Left renal cortex interstitium (tissue), 4 donors: ENCODE results near the gene KIF6. TPM values are rescaled to one million over a fixed set of nuclear protein-coding genes. Genes with fewer than 3 reads are reported as not detected.

Experiments used
- DNase-seq, 4 donors: peaks; one replicate each; pipeline ENCODE4 v3.0.0-alpha.2; 2013; ENCODE audit warnings: low read depth in 4 of 4, low spot score in 2 of 4, missing footprints in 1 of 4
- polyA plus RNA-seq, 4 donors: library from polyadenylated mRNA; unstranded; fragments of 120-200 nt; gene quantifications; one replicate each; pipeline ENCODE4 v1.2.1, GENCODE V29; 2013; ENCODE audit not compliant: insufficient read length in 4 of 4

Gene KIF6
- polyA plus RNA-seq, 4 donors: 2.9 to 4.7 (median 4.0) TPM

- DNase-seq: no peak
These were observed 122.3 kb downstream of the KIF6 start for GRCh38 chr6:39602601-39603519.

- DNase-seq: no peak
These were observed 125.2 kb downstream of the KIF6 start for GRCh38 chr6:39599973-39600372.

- no peak for DNase-seq
These were observed 125.9 kb downstream of the KIF6 start for GRCh38 chr6:39599341-39599740.

GRCh38 chr6:39594285-39594684, 130.9 kb downstream of the KIF6 start:
- no peak for DNase-seq

- DNase-seq: no peak
These were observed 131.6 kb downstream of the KIF6 start for GRCh38 chr6:39593646-39594045.

- no peak for DNase-seq
These were observed 134.3 kb downstream of the KIF6 start for GRCh38 chr6:39590871-39591393.

GRCh38 chr6:39587080-39587479, 138.1 kb downstream of the KIF6 start:
- DNase-seq: no peak

GRCh38 chr6:39585641-39586040, 139.6 kb downstream of the KIF6 start:
- DNase-seq: no peak

- DNase-seq: no peak
These were observed 147.6 kb downstream of the KIF6 start for GRCh38 chr6:39577446-39578165.

GRCh38 chr6:39576556-39577303, 148.5 kb downstream of the KIF6 start:
- no peak for DNase-seq

GRCh38 chr6:39574991-39575390, 150.2 kb downstream of the KIF6 start:
- DNase-seq: no peak

- DNase-seq: no peak
These were observed 151.7 kb downstream of the KIF6 start for GRCh38 chr6:39573541-39573940.

GRCh38 chr6:39572661-39573340, 152.4 kb downstream of the KIF6 start:
- no peak for DNase-seq

- no peak for DNase-seq
These were observed 156.3 kb downstream of the KIF6 start for GRCh38 chr6:39568896-39569295.

GRCh38 chr6:39567091-39567490, 158.1 kb downstream of the KIF6 start:
- DNase-seq: no peak

GRCh38 chr6:39566456-39566855, 158.8 kb downstream of the KIF6 start:
- DNase-seq: no peak

- no peak for DNase-seq
These were observed 159.3 kb downstream of the KIF6 start for GRCh38 chr6:39565956-39566355.

- no peak for DNase-seq
These were observed 161.5 kb downstream of the KIF6 start for GRCh38 chr6:39563566-39564311.

GRCh38 chr6:39561536-39562266, 163.5 kb downstream of the KIF6 start:
- no peak for DNase-seq
